GM21360 (cell line): Measurements from ENCODE around the gene TP53AIP1.

ENCODE experiments used
- ATAC-seq: cut with Tn5 transposase; IDR thresholded peaks from one replicate; pipeline ENCODE4 v1.9.1; 2021; ENCODE audit warnings: mild to moderate bottlenecking, moderate library complexity; ENCODE audit not compliant: unreplicated experiment

TP53AIP1 gene

DNA sequence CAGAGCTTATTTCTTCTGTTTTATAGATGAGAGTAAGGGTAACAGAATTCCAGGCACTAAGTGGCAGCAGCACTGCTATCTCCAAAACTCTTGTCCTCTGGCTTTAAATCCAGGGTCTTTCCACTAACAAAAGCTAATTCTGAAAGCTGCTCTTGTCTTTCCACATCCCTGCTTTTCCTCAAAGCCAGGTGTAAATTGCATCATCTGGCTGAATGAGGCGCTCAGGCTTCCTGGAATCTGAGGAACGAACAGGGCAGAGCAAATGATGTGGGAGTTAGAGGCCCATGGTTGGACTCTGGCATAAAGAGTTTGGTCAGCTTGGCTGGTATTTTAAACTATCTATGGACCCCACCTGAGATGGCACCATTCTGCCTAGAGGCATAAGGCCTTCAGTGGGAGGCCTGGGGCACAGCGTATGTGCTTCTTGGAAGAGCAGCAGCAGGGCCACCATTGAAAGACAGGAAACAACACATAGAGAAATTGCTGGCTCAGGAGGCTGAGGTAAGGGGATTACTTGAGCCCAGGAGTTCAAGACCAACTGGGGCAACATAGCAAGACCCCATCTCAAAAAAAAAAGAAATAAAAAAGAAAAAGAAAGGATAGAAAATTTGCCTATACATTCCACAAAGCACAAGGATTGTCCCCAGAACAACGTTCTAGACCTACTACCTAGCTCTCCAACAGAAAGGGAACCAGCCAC, 49.7 kb downstream of the TP53AIP1 start:
- no peak for ATAC-seq

- no peak for ATAC-seq
These were observed 50.7 kb downstream of the TP53AIP1 start for GRCh38 chr11:128891913-128892398.

DNA sequence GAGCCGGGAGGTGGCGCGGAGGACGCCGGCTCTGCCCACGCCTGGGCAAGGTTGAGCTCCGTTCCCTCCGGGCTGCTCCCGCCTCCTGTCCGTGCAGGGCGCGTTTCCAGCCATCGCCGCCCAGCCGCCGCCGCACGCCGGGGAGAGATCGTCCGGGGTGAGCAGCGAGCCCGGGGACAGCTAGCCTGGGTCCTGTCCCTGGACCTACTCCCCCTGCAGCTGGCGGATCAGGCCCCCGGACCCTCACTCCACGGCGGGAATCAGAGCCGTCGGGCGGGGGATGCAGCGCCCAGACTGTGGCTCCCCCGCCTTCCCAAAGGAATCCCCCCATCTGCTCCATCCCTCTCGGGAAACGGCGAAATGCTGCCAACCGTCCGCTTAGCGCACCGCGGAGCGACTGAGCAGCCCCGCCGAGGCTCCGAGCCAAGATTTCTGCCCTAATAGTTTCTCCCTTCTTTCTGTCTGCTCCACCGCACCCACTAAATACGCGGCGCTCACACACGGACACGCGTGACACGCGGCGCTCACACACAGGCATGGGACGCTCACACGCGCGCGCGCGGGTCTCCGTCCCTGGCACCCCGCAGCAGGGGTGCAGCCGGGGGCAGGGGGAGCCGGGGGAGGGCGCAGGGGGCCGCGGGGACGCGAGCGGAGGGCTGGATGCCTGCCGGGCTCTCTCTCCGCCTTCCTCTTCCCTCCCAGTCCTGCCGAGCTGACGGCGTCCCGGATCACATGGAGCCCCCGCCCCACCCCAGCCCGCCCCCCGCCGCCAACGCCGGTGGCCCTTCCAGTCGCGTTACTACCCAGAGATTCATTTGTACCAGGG, 51.9 kb downstream of the TP53AIP1 start, which contains the start of gene KCNJ5:
Gene KCNJ5 (plus strand): TSS at position 814 of the 826 bp plus-strand sequence. CDS start 19,918 bp downstream, outside the sequence.
- ATAC-seq: no peak

GRCh38 chr11:128890216-128890542, 52.5 kb downstream of the TP53AIP1 start:
- ATAC-seq: no peak

GRCh38 chr11:128889657-128890213, 52.9 kb downstream of the TP53AIP1 start:
- ATAC-seq: no peak

DNA sequence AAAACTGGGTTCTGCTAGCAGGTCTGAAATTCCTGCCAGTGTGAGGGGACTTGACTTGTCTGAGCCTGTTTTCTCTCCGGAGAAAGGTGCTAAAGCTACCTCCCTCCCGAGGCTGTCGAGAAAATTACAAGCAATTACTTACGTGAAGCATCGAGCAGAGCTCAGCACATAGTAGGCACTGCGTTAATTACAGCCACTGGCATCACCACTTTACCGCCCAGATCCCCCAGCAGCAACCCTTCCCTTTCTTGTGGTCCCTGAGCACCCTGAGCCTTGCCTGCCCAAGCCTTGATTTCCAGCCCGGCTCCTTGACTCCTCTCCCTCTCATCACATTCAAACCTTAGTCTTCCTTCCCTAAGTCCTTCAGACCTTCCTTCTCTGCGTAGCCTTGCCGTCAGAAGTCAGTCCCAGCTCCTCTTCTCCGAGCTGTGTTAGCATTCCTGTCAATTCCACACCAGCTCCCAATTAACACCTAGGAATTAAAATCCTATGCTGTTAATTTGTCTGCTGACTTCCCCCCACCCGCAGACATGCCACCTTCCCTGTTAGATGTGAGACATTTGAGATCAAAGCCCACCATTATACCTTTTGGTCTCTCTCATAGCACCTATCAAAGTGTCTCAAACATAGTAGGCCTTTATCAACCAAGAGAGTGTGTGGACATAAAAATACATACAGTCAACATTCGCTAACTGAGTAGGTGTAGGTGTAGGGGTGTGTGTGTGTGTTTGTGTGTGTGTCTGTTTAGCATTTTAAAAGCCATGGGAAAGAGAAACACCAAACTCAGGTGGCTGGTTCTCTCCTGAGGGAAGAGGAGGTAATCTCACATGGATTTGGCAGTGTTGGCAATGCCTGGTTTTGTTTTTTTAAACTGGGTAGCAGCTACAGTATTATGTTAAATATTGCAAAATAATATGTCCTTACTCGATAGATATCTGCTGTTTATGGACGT, 54.4 kb downstream of the TP53AIP1 start:
- no peak for ATAC-seq

DNA sequence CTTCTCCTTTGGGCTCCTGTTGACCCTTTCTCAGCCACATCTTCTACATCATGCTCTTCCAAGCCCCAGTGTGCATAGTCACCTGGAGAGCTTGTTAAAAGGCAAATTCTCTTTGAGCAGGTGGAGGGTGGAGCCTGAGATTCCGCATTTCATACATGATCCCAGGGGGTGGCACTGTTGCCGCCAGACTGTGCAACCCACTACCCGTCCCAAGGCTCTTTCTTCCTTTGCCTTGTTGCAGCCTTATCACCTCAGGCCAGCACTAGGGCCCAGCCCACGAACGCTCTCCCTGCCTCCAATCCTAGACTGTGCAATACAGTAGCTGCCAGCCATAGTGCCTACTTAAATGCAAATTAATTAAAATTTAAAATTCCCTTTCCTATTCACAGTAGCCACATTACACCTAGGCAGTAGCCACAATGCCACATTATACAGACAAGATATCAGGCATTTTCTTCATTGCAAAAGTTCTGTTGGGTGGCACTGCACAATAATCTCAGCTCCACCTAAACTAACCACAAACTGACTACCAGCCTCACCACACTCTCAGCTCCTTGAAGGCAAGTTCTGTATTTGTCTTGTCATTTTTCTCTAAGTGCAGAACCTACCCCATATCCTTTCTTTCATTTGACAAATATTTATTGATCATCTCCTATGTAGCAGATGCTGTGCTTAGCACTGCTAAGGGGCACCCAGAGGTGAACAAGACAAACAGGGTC, 56.1 kb downstream of the TP53AIP1 start:
- ATAC-seq: no peak
